Stimulated activated CD4-positive, alpha-beta T cell treated with anti-CD3 and anti-CD28 coated beads, Interleukin-2, amount 100 ng/mL, for 48 hours (primary cell): ENCODE results near the gene DNAH11.
"Not testable (repeated sequence)": the region's sequence is repeated elsewhere in the genome, so short reads cannot be mapped to it uniquely, and the experiment has no call there.

Experiments
- DNase-seq, 2 donors: peaks; one replicate each; pipeline ENCODE4 v3.0.0-alpha.2; 2020

Gene DNAH11

GRCh38 chr7:21624320-21624719, 81.5 kb downstream of the DNAH11 start:
- no peak for DNase-seq

GRCh38 chr7:21636694-21637093, 93.9 kb downstream of the DNAH11 start:
- no peak for DNase-seq

GRCh38 chr7:21639206-21639868, 96.5 kb downstream of the DNAH11 start:
- no peak for DNase-seq

DNA sequence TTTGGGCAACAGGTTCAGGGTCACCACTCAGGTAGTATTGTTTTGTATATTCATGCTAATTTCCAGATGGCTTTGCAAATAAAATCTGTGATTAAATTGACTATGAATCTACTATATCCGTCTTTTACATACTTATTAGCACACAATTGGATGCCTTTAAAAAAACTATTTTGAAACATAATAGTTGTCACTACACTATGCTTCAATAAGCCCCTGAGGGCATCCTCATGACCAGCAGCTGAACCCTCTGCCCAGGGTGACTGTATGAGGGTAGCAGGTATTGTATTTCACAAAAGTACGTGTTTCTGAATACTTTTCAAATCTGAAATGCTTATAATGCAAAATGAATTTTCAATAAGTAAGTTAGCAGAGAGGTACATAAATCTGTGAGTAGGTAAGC, 97.3 kb downstream of the DNAH11 start:
- no peak for DNase-seq

- no peak for DNase-seq
Measured at GRCh38 chr7:21641546-21641945, 98.7 kb downstream of the DNAH11 start.

GRCh38 chr7:21642422-21642821, 99.6 kb downstream of the DNAH11 start:
- DNase-seq, result no peak

- no peak for DNase-seq
Measured at GRCh38 chr7:21651697-21652096, 108.9 kb downstream of the DNAH11 start.

DNA sequence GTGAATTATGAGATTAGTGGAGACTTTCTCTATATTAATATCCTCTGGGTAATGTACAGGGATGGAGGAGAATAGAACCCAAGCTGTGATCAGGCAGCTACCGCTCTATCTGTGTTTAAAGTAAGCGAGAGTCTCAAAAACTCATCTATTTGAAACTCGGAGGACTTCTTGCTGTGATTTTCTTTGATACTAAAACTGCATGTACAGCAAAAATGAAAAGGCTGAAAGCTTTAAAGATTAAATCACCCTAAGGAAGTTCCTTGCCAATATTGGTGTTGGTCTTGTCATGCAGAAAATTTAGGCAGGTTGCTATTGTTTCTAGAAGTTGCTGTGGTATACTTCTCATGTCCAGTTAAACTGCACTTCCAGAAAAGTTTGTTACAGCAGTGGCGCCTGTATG, 110.8 kb downstream of the DNAH11 start:
- no peak for DNase-seq

GRCh38 chr7:21656081-21656480, 113.2 kb downstream of the DNAH11 start:
- no peak for DNase-seq

GRCh38 chr7:21656796-21657195, 114.0 kb downstream of the DNAH11 start:
- DNase-seq, result no peak

DNA sequence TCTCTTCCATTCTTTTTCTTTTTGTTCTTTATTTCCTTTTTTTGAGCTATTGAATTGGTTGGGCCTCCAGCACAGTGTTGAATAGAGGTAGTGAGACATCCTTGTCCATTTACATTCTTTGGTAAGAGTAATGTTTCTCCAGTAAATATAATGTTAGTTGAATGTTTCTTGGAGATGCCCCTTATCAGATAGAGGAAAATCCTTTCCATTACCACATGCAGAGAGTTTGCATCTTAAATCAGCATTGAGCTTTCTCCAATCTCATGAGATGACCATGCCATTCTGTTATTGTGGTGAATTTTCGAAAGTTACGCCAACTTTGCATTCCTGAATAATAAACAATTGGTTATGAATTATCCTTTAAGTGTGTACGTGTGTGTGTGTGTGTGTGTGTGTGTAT, 127.7 kb downstream of the DNAH11 start:
- DNase-seq, result no peak

DNA sequence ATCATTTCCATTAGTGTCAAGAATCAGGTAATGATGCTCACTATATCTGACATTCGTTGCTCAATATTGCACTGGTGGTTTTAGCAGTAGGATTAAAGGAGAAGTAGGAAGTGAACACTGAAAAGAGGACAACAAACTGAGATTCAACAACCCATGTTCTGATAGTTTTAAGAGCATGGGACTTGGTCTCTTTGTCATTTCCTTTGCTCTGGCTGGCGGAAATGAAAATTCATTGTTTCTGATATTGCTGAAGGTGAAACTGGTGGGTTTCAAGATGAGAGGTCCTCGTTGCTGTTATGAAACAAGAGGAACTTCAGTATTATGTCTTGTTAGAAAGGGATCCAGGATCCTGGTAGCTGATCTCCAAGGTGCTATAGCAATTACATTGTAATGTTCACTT, 129.0 kb downstream of the DNAH11 start:
- DNase-seq, result no peak

DNA sequence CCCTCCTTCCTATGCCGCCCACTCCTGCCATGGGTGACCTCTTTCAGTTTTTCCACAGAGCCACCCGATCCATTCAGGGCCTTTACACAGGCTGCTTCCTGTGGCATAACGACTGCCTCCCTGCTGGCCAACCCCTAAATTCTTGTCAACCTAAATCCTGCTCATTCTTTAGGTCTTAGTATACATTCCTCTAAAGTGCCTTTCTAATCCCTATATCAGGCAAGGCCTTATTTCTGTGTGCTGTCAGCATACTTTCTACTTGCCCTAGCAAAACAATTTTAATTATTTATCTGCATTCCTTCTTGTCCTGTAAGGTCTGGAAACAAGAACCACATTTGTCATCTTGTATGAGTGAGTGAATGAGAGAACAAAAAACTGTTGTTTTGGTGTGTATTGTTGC, 132.4 kb downstream of the DNAH11 start:
- DNase-seq, result no peak

DNA sequence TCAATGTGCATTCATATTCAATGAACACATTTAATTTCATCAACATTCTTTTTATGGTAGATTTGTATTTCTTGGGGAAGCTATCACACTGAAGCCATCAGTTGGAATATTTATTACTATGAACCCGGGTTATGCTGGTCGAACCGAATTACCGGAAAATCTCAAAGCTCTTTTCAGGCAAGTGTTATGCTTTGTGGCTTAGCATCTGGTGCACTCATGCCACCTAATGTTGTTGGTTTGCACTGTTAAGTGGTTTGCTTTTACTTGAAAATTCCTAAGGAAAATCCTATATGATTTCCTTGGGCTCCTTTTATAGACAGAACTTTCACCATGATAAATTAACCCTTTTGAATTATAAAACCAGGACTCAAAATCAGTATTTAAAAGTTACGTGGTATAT, 147.9 kb downstream of the DNAH11 start:
- DNase-seq, result no peak

GRCh38 chr7:21691146-21691545, 148.3 kb downstream of the DNAH11 start:
- not testable (repeated sequence) for DNase-seq

DNA sequence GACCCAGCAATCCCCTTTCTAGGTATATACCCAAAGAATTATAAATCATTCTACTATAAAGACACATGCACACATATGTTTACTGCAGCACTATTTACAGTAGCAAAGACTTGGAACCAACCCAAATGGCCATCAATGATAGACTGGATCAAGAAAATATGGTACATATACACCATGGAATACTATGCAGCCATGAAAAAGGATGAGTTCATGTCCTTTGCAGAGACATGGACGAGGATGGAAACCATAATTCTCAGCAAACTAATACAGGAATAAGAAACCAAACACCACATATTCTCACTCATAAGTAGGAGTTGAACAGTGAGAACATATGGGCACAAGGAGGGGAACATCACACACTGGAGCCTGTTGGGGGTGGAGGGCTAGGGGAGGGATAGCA, 157.7 kb downstream of the DNAH11 start:
- DNase-seq, result not testable (repeated sequence)

DNA sequence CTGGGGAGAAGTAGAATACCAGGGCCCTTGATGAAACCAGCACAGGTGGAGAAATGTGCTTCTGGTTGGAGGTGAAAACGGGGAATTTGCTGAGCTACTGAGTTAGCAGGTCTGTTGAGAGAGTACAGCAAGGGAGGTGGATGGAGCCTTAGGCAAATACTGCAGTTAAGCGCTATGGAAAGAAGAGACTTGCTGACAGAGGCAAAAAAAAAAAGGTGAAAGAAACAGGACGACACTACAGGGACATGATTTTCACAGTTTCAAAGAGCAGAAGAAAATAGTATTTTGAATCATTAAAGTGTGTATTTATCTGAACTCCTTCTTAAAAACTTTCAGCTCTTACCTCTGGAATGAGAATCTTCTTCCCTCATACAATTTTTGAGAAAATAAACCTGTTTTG, 159.5 kb downstream of the DNAH11 start:
- no peak for DNase-seq

DNA sequence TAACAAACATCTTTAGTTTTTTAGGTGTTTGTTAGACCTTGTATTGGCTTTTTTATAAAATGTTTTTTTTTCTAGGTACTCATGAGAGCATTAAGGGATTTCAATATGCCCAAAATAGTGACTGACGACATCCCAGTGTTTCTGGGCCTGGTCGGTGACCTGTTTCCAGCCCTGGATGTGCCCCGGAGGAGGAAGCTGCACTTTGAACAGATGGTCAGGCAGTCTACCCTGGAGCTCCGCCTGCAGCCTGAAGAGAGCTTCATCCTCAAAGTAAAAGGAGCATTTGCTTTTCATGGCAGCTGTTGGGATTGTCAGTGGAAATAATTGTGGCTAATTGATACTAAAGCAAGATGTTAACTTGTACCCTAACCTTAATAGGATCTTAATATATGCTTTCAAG, 161.5 kb downstream of the DNAH11 start:
- DNase-seq, result no peak

DNA sequence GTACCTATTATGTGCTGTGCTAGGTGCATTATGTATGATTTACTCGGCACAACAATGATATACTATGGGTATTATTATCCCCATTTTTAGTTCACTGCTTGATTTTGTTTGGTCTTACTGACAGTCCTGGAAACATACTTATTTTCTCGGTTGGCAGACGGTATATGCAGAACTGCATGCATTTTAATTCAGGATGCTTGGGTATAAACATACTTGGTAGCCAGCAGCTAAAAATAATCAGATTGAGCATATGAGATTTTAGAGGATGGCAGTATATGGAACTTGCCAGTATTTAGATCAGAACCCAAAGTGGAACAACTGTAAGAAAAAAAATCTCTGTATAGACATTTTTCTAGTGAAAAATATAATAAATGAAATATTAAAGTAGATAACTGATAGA, 163.3 kb downstream of the DNAH11 start:
- no peak for DNase-seq

DNA sequence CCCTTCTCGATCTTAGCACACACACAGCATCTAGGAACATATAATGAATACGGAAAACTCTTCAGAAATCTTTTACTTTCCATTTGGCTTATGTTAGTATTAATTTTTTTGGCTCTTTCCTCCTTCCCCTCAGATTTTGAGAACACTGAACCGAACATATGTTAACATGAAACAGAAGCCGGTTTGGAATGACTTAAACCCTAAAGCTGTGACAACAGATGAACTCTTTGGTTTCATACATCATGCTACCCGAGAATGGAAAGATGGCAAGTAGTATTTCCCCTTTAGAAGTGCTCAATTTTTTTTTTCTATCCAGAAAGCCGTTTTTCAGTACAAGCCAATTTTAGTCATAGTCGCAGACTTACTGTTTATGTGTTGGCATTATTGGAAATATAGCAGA, 164.7 kb downstream of the DNAH11 start:
- no peak for DNase-seq

- DNase-seq, result no peak
Measured at GRCh38 chr7:21708096-21708495, 165.3 kb downstream of the DNAH11 start.

DNA sequence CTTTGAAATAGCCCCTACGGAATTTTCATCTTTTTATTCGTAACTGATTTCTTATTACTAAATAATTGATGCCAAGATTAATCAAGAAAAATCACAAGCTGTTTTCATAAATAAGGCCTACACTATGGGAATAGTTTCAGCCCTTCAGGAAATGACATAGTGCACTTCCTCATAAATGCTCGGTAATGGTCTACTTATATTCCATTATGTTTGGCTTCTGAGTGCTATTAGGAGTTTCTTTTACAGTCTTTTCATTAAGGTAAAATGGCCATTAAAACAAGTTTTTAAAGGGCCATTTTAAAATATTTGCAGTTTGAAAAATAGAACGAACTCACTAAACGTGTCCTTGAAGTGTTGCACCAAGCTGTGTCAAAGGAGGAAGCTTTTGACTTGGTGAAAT, 174.5 kb downstream of the DNAH11 start:
- no peak for DNase-seq

DNA sequence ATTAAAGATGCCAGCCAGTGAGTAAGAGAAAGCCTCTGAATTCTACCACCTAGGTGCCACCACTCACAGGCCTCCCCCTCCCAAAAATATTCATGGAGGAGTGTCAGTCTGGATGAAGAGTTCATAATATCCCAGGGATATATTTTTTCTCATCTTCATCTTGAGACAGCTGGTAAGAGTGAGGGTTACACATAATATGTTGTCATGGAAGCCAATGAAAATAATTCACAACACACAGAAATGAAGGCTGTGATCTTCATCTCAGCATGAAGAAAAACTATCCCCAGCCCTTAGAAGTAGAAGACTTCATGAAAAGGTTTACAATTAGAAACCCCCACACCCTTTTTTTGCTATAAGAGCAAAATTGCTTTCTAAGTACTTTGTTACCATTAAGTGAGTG, 175.6 kb downstream of the DNAH11 start:
- no peak for DNase-seq

DNA sequence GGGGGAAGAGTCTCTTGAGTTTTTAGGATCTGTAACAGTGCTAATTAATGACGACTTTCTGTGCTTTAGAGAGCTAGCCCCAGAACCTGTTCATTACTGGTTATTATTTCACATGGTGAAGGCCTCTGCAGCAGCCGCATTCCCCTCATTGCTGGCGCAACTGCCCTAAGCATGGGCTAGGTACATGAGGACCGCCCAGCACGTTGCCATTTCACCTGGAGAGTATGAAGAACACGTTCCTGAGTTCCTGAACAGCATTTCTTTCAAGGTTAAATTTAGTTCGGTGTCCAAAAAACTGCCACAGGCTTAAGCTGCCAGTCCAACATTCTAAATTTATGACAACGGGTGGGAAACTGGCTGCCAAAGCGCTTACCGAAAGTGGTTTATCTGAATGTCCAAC, 177.0 kb downstream of the DNAH11 start:
- DNase-seq, result no peak

GRCh38 chr7:21722371-21722770, 179.5 kb downstream of the DNAH11 start:
- DNase-seq, result no peak

DNA sequence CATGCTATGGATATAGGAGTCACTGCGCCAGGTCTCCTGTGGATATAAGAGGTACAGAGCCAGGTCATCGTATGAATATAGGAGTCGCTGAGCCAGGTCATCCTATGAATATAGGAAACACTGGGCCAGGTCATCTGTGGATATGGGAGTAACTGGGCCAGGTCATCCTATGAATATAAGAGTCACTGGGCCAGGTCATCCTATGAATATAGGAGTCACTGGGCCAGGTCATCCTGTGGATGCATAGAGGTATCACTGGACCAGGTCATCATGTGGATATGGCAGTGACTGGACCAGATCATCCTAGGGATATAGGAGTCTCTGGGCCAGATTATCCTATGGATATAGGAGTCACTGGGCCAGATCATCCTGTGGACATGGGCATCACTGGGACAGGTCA, 181.7 kb downstream of the DNAH11 start:
- DNase-seq, result no peak
